T-cell (primary cell): Measurements from ENCODE around the gene MAP2K1. TPM values are rescaled to one million over a fixed set of nuclear protein-coding genes. Genes with fewer than 3 reads are reported as not detected.
A peak's percentile ranks its signal among the peaks of the same experiment; 100 is the strongest.
"Not testable (repeated sequence)": the region's sequence is repeated elsewhere in the genome, so short reads cannot be mapped to it uniquely, and the experiment has no call there.

Experiments
- ATAC-seq, 4 experiments: fragments of 200-7000 bp in 3 of 4; fragments of 150-1000 bp in 1 of 4; cut with Tn5 transposase; replicated peaks in 1 of 4; 1 replicate in 3 of 4; 2 replicates in 1 of 4; pipeline ENCODE4 v1.10.0; 2021; ENCODE audit warnings: moderate library complexity in 3 of 4, mild to moderate bottlenecking in 2 of 4, moderate number of reproducible peaks in 1 of 4
- CTCF ChIA-PET, 2 donors: fragments of 300-600 bp; sonication (Branson Sonifier 250); formaldehyde crosslinking; loops; one replicate each; lab custom pipeline; 2022; ENCODE audit warnings: antibody characterized with exemption in 2 of 2; lab: Charles Lee
- POLR2A ChIA-PET, 2 donors: fragments of 300-600 bp; sonication (Branson Sonifier 250); formaldehyde crosslinking; loops; one replicate each; lab custom pipeline; 2022; ENCODE audit warnings: antibody characterized with exemption in 2 of 2; lab: Charles Lee
- DNase-seq, 35 experiments: peaks; one replicate each; pipeline versions ENCODE4 v3.0.0 to v3.0.0-alpha.2; 2013 to 2023
- H3K27ac ChIP-seq: one replicate; pipeline ENCODE4 v1.5.1; 2013; ENCODE audit warnings: low read length
- H3K27me3 ChIP-seq, 2 experiments: replicated peaks in 1 of 2; 1 replicate in 1 of 2; 2 replicates in 1 of 2; pipeline versions ENCODE4 v1.6.1 to v1.7.0; 2013; ENCODE audit warnings: low read length in 1 of 2, mixed read lengths in 1 of 2; ENCODE audit not compliant: control insufficient read depth in 2 of 2, insufficient read depth in 2 of 2; ENCODE audit errors: extremely low read depth in 1 of 2
- H3K36me3 ChIP-seq, 2 donors: 1 replicate in 1 of 2; 2 replicates in 1 of 2; pipeline versions ENCODE4 v1.6.1 to v1.7.0; 2013; ENCODE audit warnings: low read length in 1 of 2; ENCODE audit not compliant: control insufficient read depth in 2 of 2, insufficient read depth in 1 of 2; ENCODE audit errors: extremely low read depth in 1 of 2
- H3K4me1 ChIP-seq, 2 experiments: 1 replicate in 1 of 2; 2 replicates in 1 of 2; pipeline versions ENCODE4 v1.6.1 to v1.7.0; 2013; ENCODE audit warnings: low read length in 2 of 2, mixed read lengths in 1 of 2; ENCODE audit not compliant: insufficient read depth in 2 of 2, control insufficient read depth in 1 of 2; ENCODE audit errors: extremely low read depth in 1 of 2
- H3K4me3 ChIP-seq, 2 donors: 1 replicate in 1 of 2; 2 replicates in 1 of 2; pipeline versions ENCODE4 v1.5.1 to v1.7.0; 2013; ENCODE audit warnings: mild to moderate bottlenecking in 2 of 2, low read length in 1 of 2, moderate library complexity in 1 of 2; ENCODE audit not compliant: control insufficient read depth in 1 of 2; ENCODE audit errors: extremely low read depth in 1 of 2
- H3K9me3 ChIP-seq: 2 replicates; pipeline ENCODE4 v1.7.0; 2013
- H3K27ac Mint-ChIP-seq, 2 donors: one replicate each; pipeline ENCODE4 v1.8.0; 2020 to 2021; ENCODE audit warnings: mild to moderate bottlenecking in 2 of 2, mixed read lengths in 2 of 2
- H3K27me3 Mint-ChIP-seq, 2 donors: one replicate each; pipeline ENCODE4 v1.8.0; 2021 to 2022; ENCODE audit warnings: mixed read lengths in 2 of 2
- H3K36me3 Mint-ChIP-seq: one replicate; pipeline ENCODE4 v1.8.0; 2021; ENCODE audit warnings: mixed read lengths
- H3K4me1 Mint-ChIP-seq, 3 donors: one replicate each; pipeline ENCODE4 v1.8.0; 2020 to 2022; ENCODE audit warnings: mixed read lengths in 3 of 3, mild to moderate bottlenecking in 1 of 3
- H3K4me3 Mint-ChIP-seq, 3 donors: one replicate each; pipeline ENCODE4 v1.8.0; 2020 to 2022; ENCODE audit warnings: mild to moderate bottlenecking in 3 of 3, mixed read lengths in 3 of 3, moderate library complexity in 3 of 3
- H3K9me3 Mint-ChIP-seq, 3 donors: one replicate each; pipeline ENCODE4 v1.8.0; 2020 to 2022; ENCODE audit warnings: mixed read lengths in 3 of 3
- WGBS: methylation state at CpG from one replicate; pipeline ENCODE4 v1.1.5; 2013; ENCODE audit warnings: missing lambda C conversion rate; ENCODE audit not compliant: insufficient coverage; 5-methylcytosine and 5-hydroxymethylcytosine counted together
- total RNA-seq, 35 experiments: library from RNA in 6 of 35; stranded (reverse) in 6 of 35; fragments of 120-200 nt in 1 of 35; gene quantifications; one replicate each; pipeline versions ENCODE4 v1.2.1 to v1.2.4 and lab custom pipeline; 2013 to 2026

MAP2K1 gene
- total RNA-seq, 5 donors from 2014 or later (not counting 1 experiment from before 2014, with no cell fraction given), result 38.7 to 62.8 (median 49.4) TPM

GRCh38 chr15:66467162-66468040 is 80.7 kb downstream of the MAP2K1 start:
- CTCF ChIA-PET, result interaction anchor here in 1 of 2 donors (0.7 kb wide), 1 partner anchor 861 kb away, joined by 3 read pairs; no protein-coding TSS in a partner anchor

GRCh38 chr15:66470825-66471224 is 84.1 kb downstream of the MAP2K1 start:
- ATAC-seq, H3K9me3 Mint-ChIP-seq, H3K27me3 ChIP-seq, H3K27ac ChIP-seq, H3K27me3 Mint-ChIP-seq, DNase-seq, H3K36me3 ChIP-seq, H3K36me3 Mint-ChIP-seq, H3K4me3 ChIP-seq, H3K9me3 ChIP-seq: not testable (repeated sequence)
- 100% methylated on average over 2 of the region's 4 CpGs for WGBS
- H3K4me1 Mint-ChIP-seq, result peaks cover 28 to 52% (median 51%) of the 10 kb centered on the region in 3 donors
- H3K4me3 Mint-ChIP-seq, result peak overlapping the region in 1 of 3 donors; percentile 75
- ChIA-PET POLR2A (interaction anchor here in 1 of 2 donors (0.6 to 1.2 kb wide), 2 partner anchors 33 to 583 kb away, joined by 3 to 4 read pairs; no protein-coding TSS in a partner anchor), CTCF (interaction anchor here in 1 of 2 donors (1.5 to 3.6 kb wide), 2 partner anchors 21 to 28 kb away, joined by 5 to 40 read pairs; partner anchors contain the start of gene SNAPC5)
- H3K4me1 ChIP-seq, result peaks cover 11 to 26% of the 10 kb centered on the region in 2 experiments
- peak overlapping the region; percentile 86 to 96 for H3K27ac Mint-ChIP-seq

More at GRCh38 chr15:66467162-66468040, 80.7 kb downstream of the MAP2K1 start:
- ATAC-seq, H3K27me3 ChIP-seq, H3K4me3 ChIP-seq, H3K4me3 Mint-ChIP-seq, H3K9me3 ChIP-seq, H3K27ac ChIP-seq, H3K27ac Mint-ChIP-seq, H3K9me3 Mint-ChIP-seq, DNase-seq, H3K36me3 ChIP-seq, H3K27me3 Mint-ChIP-seq, POLR2A ChIA-PET: not testable (repeated sequence)
- peaks cover 6 to 21% of the 10 kb centered on the region in 2 experiments for H3K4me1 ChIP-seq
- H3K36me3 Mint-ChIP-seq, result peaks cover 21% of the 10 kb centered on the region
- 100% methylated on average over 4 of the region's 11 CpGs for WGBS
- H3K4me1 Mint-ChIP-seq, result peaks cover 21 to 31% (median 30%) of the 10 kb centered on the region in 3 donors

- ATAC-seq, result peak; percentile 85 to 97 (median 90)
- peak overlapping the region; percentile 86 to 96 for H3K27ac Mint-ChIP-seq
- Histone ChIP-seq H3K4me1 (peaks cover 11 to 26% of the 10 kb centered on the region in 2 experiments), H3K9me3 (no peaks in the 10 kb centered on the region), H3K27ac (peak overlapping the region; percentile 75), H3K4me3 (no peak overlapping the region), H3K36me3 (peaks cover 0 to 6% of the 10 kb centered on the region in 2 donors), H3K27me3 (no peaks in the 10 kb centered on the region)
- H3K27me3 Mint-ChIP-seq, result no peaks in the 10 kb centered on the region
- ChIA-PET POLR2A (interaction anchor here (0.6 to 1.4 kb wide), 7 partner anchors 19 to 719 kb away, joined by 4 to 12 read pairs (median 4); partner anchors contain the start of gene MAP2K1 (in 1 of the 2)), CTCF (interaction anchor here (0.6 to 3.6 kb wide), 7 partner anchors 19 to 578 kb away, joined by 3 to 40 read pairs (median 4); partner anchors contain the start of gene SNAPC5 (in 1 of the 2))
- peaks cover 41 to 58% (median 48%) of the 10 kb centered on the region in 3 donors for H3K4me1 Mint-ChIP-seq
- H3K9me3 Mint-ChIP-seq, result no peaks in the 10 kb centered on the region
- WGBS, result 17% methylated on average over 2 of the region's 8 CpGs
- DNase-seq, result peak; percentile 5 to 79 (median 47)
- peak overlapping the region; percentile 53 to 75 (median 73) for H3K4me3 Mint-ChIP-seq
- H3K36me3 Mint-ChIP-seq, result no peaks in the 10 kb centered on the region
These were observed 85.7 kb downstream of the MAP2K1 start for GRCh38 chr15:66472176-66472999.

- DNase-seq (no peak), ATAC-seq (no peak)
- ChIA-PET POLR2A (interaction anchor here in 1 of 2 donors (0.6 kb wide), 1 partner anchor 129 kb away, joined by 3 read pairs; no protein-coding TSS in a partner anchor), CTCF (no interaction called here)
- Histone ChIP-seq H3K4me3 (no peak overlapping the region), H3K4me1 (peaks cover 11 to 26% of the 10 kb centered on the region in 2 experiments), H3K36me3 (peaks cover 5 to 6% of the 10 kb centered on the region in 2 donors), H3K27me3 (no peaks in the 10 kb centered on the region), H3K9me3 (no peaks in the 10 kb centered on the region), H3K27ac (no peak overlapping the region)
- H3K4me1 Mint-ChIP-seq, result peaks cover 41 to 57% (median 48%) of the 10 kb centered on the region in 3 donors
- no peaks in the 10 kb centered on the region for H3K36me3 Mint-ChIP-seq
- no peaks in the 10 kb centered on the region for H3K9me3 Mint-ChIP-seq
- no CpG with 5 or more reads among the region's 2 CpGs for WGBS
- no peak overlapping the region for H3K4me3 Mint-ChIP-seq
- peak overlapping the region; percentile 72 to 87 for H3K27ac Mint-ChIP-seq
- no peaks in the 10 kb centered on the region for H3K27me3 Mint-ChIP-seq
These were observed 87.4 kb downstream of the MAP2K1 start for GRCh38 chr15:66474135-66474534.

- H3K27ac ChIP-seq, result no peak overlapping the region
- peaks cover 5 to 6% of the 10 kb centered on the region in 2 donors for H3K36me3 ChIP-seq
- H3K4me1 ChIP-seq, result peaks cover 11 to 26% of the 10 kb centered on the region in 2 experiments
- ChIA-PET CTCF (interaction anchor here in 1 of 2 donors (0.6 to 0.7 kb wide), 2 partner anchors 60 to 105 kb away, joined by 3 read pairs; no protein-coding TSS in a partner anchor), POLR2A (interaction anchor here (0.6 to 0.7 kb wide), 2 partner anchors 17 kb away, joined by 3 to 5 read pairs; no protein-coding TSS in a partner anchor)
- H3K27me3 Mint-ChIP-seq, result no peaks in the 10 kb centered on the region
- WGBS, result 100% methylated on average over 1 of the region's 3 CpGs
- H3K27ac Mint-ChIP-seq, result peak overlapping the region in 1 of 2 donors; percentile 80
- no peaks in the 10 kb centered on the region for H3K9me3 ChIP-seq
- ATAC-seq, result no peak
- no peak for DNase-seq
- no peaks in the 10 kb centered on the region for H3K9me3 Mint-ChIP-seq
- peaks cover 41 to 52% (median 47%) of the 10 kb centered on the region in 3 donors for H3K4me1 Mint-ChIP-seq
- no peaks in the 10 kb centered on the region for H3K36me3 Mint-ChIP-seq
- H3K4me3 ChIP-seq, result no peak overlapping the region
- H3K4me3 Mint-ChIP-seq, result no peak overlapping the region
- no peaks in the 10 kb centered on the region for H3K27me3 ChIP-seq
These were observed 88.3 kb downstream of the MAP2K1 start for GRCh38 chr15:66474963-66475362.
